Duodenal mucosa (tissue), 2 donors: ENCODE data around the gene ZBP1.
A peak's percentile ranks its signal among the peaks of the same experiment; 100 is the strongest.

Experiments used
- H3K27ac ChIP-seq: one replicate; pipeline ENCODE4 v1.7.0; 2013; ENCODE audit warnings: low read depth, low read length
- H3K27me3 ChIP-seq, 2 donors: one replicate each; pipeline ENCODE4 v1.7.0; 2013; ENCODE audit warnings: low read length in 2 of 2, control low read depth in 1 of 2; ENCODE audit not compliant: insufficient read depth in 2 of 2, control insufficient read depth in 1 of 2
- H3K36me3 ChIP-seq, 2 donors: one replicate each; pipeline ENCODE4 v1.7.0; 2013; ENCODE audit warnings: low read length in 2 of 2, control low read depth in 1 of 2; ENCODE audit not compliant: insufficient read depth in 2 of 2, control insufficient read depth in 1 of 2
- H3K4me1 ChIP-seq, 2 donors: one replicate each; pipeline ENCODE4 v1.7.0; 2013; ENCODE audit warnings: low read length in 2 of 2, control low read depth in 1 of 2; ENCODE audit not compliant: insufficient read depth in 2 of 2, control insufficient read depth in 1 of 2
- H3K4me3 ChIP-seq, 2 donors: one replicate each; pipeline ENCODE4 v1.7.0; 2013; ENCODE audit warnings: low read length in 2 of 2, low read depth in 1 of 2
- H3K9ac ChIP-seq, 2 donors: one replicate each; pipeline ENCODE4 v1.7.0; 2013; ENCODE audit warnings: low read length in 2 of 2, low read depth in 1 of 2
- H3K9me3 ChIP-seq, 2 donors: one replicate each; pipeline ENCODE4 v1.7.0; 2013; ENCODE audit warnings: low read length in 2 of 2, control low read depth in 1 of 2; ENCODE audit not compliant: control insufficient read depth in 1 of 2

Gene ZBP1

DNA sequence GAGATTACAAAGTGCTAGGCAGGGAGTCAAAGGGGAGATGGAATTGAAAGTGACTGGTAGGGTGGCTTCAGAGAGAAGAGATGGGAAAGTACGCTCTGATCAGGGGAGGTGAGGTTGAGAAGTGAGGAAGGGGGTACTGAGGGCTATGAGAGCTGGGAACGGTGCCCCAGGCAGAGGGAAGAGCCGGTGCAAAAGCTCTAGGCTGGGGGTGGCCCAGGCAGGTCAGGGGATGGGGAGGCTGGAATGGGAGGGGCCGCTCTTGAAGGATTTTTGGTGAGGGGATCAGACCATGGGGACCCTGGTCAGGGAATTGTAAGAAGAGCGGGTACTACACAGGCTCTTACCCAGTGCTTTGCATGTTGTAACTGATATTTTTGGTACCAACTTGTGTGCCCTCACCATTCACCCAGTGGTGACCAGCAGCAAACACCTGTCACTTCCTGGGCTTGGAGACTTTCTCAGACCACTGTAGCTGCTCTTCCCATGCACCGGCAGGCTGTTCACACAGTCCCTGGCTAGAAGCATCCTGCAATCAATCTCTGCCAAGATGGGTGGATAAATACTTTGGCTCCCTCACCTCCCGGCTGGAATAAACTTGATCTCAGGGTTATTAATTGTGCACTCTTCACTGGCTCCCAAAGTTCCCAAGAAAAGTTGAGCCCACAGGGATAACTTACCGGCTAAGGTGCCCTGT is 35.3 kb downstream of the ZBP1 start:
- Histone ChIP-seq H3K27ac (no peak overlapping the region), H3K4me3 (no peak overlapping the region), H3K27me3 (peaks cover 0 to 2% of the 10 kb centered on the region in 2 donors), H3K9me3 (peaks cover 0 to 4% of the 10 kb centered on the region in 2 donors), H3K9ac (no peak overlapping the region), H3K4me1 (peaks cover 42 to 55% of the 10 kb centered on the region in 2 donors), H3K36me3 (no peaks in the 10 kb centered on the region)

- H3K36me3 ChIP-seq = no peaks in the 10 kb centered on the region
- H3K27ac ChIP-seq = peak overlapping the region; percentile 40
- peaks cover 0 to 2% of the 10 kb centered on the region in 2 donors for H3K27me3 ChIP-seq
- no peak overlapping the region for H3K4me3 ChIP-seq
- no peak overlapping the region for H3K9ac ChIP-seq
- peaks cover 35 to 52% of the 10 kb centered on the region in 2 donors for H3K4me1 ChIP-seq
- H3K9me3 ChIP-seq = peaks cover 0 to 4% of the 10 kb centered on the region in 2 donors
These were observed 36.7 kb downstream of the ZBP1 start for GRCh38 chr20:57583289-57584257.

- no peak overlapping the region for H3K4me3 ChIP-seq
- H3K9ac ChIP-seq = peak overlapping the region in 1 of 2 donors; percentile 8
- H3K27ac ChIP-seq = peak overlapping the region; percentile 64
These were observed 37.6 kb downstream of the ZBP1 start for GRCh38 chr20:57582432-57583288.

DNA sequence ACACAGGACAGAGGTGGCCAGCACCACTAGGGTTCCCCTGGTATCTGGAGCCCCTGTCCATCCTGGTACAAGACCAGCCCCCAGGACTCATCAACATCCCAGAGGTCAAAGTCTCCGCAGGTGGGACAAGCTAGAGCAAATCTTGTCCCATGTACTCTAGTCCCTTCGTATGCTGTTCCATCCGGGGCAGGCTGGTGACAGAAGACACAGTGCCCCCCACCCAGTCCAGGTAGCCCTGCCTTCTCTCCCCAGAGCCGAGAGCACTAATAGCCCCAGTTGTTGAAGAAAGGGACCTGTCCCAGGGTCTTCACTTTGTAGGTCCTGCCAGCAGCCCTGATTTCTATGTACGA is 38.2 kb downstream of the ZBP1 start:
- no peak overlapping the region for H3K4me3 ChIP-seq
- H3K27me3 ChIP-seq = peaks cover 0 to 2% of the 10 kb centered on the region in 2 donors
- no peaks in the 10 kb centered on the region for H3K36me3 ChIP-seq
- peaks cover 46 to 66% of the 10 kb centered on the region in 2 donors for H3K4me1 ChIP-seq
- no peaks in the 10 kb centered on the region for H3K9me3 ChIP-seq
- peak overlapping the region in 1 of 2 donors; percentile 49 for H3K9ac ChIP-seq
- peak overlapping the region; percentile 58 for H3K27ac ChIP-seq

More at GRCh38 chr20:57582432-57583288, 37.6 kb downstream of the ZBP1 start:
- Histone ChIP-seq H3K27me3 (peaks cover 0 to 2% of the 10 kb centered on the region in 2 donors), H3K36me3 (no peaks in the 10 kb centered on the region), H3K4me1 (peaks cover 42 to 61% of the 10 kb centered on the region in 2 donors), H3K9me3 (peaks cover 0 to under 1% of the 10 kb centered on the region in 2 donors)

DNA sequence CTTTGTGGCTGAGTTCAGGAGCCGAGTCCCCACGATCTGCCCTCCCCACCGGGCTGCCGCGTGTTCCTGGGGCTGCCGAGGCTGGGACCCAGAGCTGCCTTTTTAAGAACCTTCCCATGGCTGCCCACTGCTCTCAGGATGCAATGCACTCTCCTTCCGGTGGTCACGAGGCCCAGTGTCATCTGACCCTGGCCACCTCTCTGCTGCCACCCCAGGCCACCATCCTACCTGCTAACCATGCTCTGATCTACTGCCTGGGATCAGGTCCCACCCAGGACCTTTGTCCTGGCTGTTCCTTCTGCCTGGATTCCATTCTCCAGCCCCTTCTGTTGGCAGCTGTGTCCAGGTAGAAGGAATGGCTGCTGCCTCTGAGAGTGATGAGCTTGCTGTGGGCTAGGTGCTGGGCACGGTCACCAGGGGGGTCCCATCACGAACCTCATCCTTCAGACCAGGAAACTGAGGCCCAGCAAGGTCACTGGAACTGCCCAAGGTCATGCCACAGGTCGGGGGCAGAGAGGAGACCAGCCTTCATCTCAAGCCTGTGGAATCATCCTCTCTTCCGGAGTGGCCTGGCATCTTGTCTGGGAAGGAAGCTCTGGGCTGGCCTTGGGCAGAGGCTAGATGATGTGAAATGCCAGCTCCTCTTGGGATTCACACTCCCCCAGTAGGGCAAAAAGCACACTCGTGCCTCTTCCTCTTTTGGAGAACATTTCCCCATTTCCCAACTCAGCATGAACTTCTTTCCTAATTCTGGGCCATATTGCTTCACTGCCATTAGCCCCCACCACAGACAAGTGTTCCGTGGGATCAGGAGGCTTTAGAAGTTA is 38.8 kb downstream of the ZBP1 start:
- Histone ChIP-seq H3K27ac (peak overlapping the region; percentile 58), H3K4me1 (peaks cover 46 to 62% of the 10 kb centered on the region in 2 donors), H3K9me3 (no peaks in the 10 kb centered on the region), H3K36me3 (no peaks in the 10 kb centered on the region), H3K27me3 (peaks cover 0 to 2% of the 10 kb centered on the region in 2 donors), H3K9ac (peak overlapping the region; percentile 45 to 49), H3K4me3 (no peak overlapping the region)

DNA sequence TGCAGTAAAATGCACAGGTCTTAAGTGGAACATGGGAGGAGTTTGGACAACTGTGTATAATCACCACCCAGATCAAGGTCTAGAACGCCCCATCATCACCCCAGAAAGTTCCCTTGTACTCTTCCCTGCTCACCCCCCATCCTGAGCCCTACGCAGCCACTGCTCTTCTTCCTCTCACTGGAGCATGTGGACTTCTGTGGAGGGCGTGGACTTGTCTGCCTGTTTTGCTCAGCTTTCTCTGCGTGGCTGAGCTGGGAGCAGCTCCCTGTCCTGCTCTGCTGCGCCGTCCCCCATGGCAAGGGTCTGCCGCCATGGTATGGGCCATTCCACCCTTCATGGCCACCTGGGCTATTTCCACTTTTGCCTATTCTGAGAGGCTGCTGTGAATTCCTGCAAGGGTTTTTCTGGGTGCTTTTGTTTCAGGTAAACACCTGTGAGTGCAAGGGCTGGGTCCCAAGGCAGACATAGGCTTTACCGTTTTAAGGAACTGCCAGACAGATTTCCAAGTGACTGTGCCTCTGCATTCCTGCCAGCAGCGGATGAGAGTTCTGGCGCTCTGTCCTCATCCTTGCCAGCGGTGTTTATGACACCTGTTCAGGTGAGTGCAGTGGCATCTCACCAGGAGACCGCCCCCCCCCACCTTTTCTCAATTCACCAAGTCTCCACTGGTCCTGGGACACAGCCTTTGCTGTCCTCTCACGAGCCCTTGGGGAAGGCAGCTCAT is 39.6 kb downstream of the ZBP1 start:
- peaks cover 0 to 2% of the 10 kb centered on the region in 2 donors for H3K27me3 ChIP-seq
- H3K4me1 ChIP-seq = peaks cover 41 to 54% of the 10 kb centered on the region in 2 donors

GRCh38 chr20:57579898-57580447 is 40.3 kb downstream of the ZBP1 start:
- Histone ChIP-seq H3K27me3 (peaks cover 0 to 2% of the 10 kb centered on the region in 2 donors), H3K27ac (no peak overlapping the region), H3K4me1 (peaks cover 40 to 48% of the 10 kb centered on the region in 2 donors), H3K9ac (no peak overlapping the region), H3K36me3 (no peaks in the 10 kb centered on the region), H3K4me3 (no peak overlapping the region), H3K9me3 (no peaks in the 10 kb centered on the region)

More for the DNA sequence above, 39.6 kb downstream of the ZBP1 start:
- Histone ChIP-seq H3K27ac (no peak overlapping the region), H3K4me3 (no peak overlapping the region), H3K9me3 (no peaks in the 10 kb centered on the region), H3K36me3 (no peaks in the 10 kb centered on the region), H3K9ac (peak overlapping the region in 1 of 2 donors; percentile 49)

DNA sequence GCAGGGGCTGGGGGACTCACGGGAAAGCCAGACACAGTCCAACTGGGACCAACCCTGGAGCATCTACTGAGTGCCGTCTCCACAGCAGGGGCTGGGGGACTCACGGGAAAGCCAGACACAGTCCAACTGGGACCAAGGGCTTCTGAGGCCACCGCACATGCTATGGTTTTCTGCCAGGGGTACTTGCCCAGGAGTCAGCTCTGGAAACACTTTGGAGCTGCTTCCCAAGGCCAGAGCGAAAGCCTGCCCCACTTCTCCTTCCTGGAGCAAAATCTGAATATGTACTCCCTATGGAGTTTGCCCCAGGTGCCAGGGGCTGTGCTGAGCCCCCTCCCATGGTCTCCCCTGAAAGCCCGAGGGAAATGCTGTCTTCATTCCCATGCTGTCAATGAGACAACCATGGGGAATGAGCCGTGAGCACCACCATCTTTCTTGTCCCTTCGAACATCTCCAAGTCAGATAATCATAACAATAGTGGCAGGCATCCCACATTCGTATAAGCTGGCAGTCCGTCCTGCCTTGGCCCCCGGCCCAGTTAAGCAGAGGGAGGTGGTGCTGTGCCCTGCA is 40.8 kb downstream of the ZBP1 start:
- Histone ChIP-seq H3K9ac (no peak overlapping the region), H3K9me3 (no peaks in the 10 kb centered on the region), H3K36me3 (no peaks in the 10 kb centered on the region), H3K27me3 (peaks cover 0 to 2% of the 10 kb centered on the region in 2 donors), H3K27ac (no peak overlapping the region), H3K4me3 (no peak overlapping the region), H3K4me1 (peaks cover 40 to 47% of the 10 kb centered on the region in 2 donors)
